Adrenal gland (tissue), 5 donors: ENCODE data around the gene MINDY2.

Experiments
- CTCF ChIP-seq, 6 experiments: fragments of 450-650 bp in 4 of 6; fragments of 200-600 bp in 2 of 6; sonication (generic) in 1 of 6; IDR thresholded peaks; 1 replicate in 5 of 6; 2 replicates in 1 of 6; pipeline versions ENCODE4 v1.5.1 to v1.8.0; 2016 to 2021; ENCODE audit warnings: antibody characterized with exemption in 6 of 6, mild to moderate bottlenecking in 2 of 6, moderate library complexity in 1 of 6
- POLR2A ChIP-seq, 2 donors: fragments of 450-650 bp; IDR thresholded peaks; one replicate each; pipeline ENCODE4 v1.6.1; 2017; ENCODE audit warnings: antibody characterized with exemption in 2 of 2, mild to moderate bottlenecking in 2 of 2, moderate library complexity in 1 of 2
- donor health status: DM: no; HTN: no; CAD: no.

GRCh38 chr15:58842713-58843396 is 71.8 kb downstream of the MINDY2 start:
- TF ChIP-seq CTCF (IDR thresholded peaks at IDR 0.05) (no peak), POLR2A (IDR thresholded peaks at IDR 0.05) (no peak)
